Nephron progenitor cell (in vitro differentiated cells): Measurements from ENCODE around the gene TNK1.
"Not testable (repeated sequence)": the region's sequence is repeated elsewhere in the genome, so short reads cannot be mapped to it uniquely, and the experiment has no call there.

Experiments used
- DNase-seq: peaks from one replicate; pipeline ENCODE4 v3.0.0; 2021
- H3K27ac Mint-ChIP-seq: 2 replicates; pipeline ENCODE4 v1.8.0; 2021; ENCODE audit warnings: mild to moderate bottlenecking, moderate library complexity, mixed read lengths
- H3K27me3 Mint-ChIP-seq: 2 replicates; pipeline ENCODE4 v1.8.0; 2021; ENCODE audit warnings: mild to moderate bottlenecking, low read depth, mixed read lengths; ENCODE audit not compliant: poor library complexity
- H3K36me3 Mint-ChIP-seq: 2 replicates; pipeline ENCODE4 v1.8.0; 2021; ENCODE audit warnings: low read depth, mixed read lengths
- H3K4me1 Mint-ChIP-seq: 2 replicates; pipeline ENCODE4 v1.8.0; 2021; ENCODE audit warnings: mixed read lengths
- H3K4me3 Mint-ChIP-seq: 2 replicates; pipeline ENCODE4 v1.8.0; 2021; ENCODE audit warnings: mild to moderate bottlenecking, moderate library complexity, mixed read lengths
- H3K9me3 Mint-ChIP-seq: 2 replicates; pipeline ENCODE4 v1.8.0; 2021; ENCODE audit warnings: mild to moderate bottlenecking, moderate library complexity, mixed read lengths
- TF ChIP-seq, protein P1 (sequence below): fragments of 200-600 bp; sonication (generic); IDR thresholded peaks from 2 replicates; pipeline ENCODE4 v1.5.0; 2021; ENCODE audit warnings: antibody characterized with exemption

The TNK1 gene

DNA sequence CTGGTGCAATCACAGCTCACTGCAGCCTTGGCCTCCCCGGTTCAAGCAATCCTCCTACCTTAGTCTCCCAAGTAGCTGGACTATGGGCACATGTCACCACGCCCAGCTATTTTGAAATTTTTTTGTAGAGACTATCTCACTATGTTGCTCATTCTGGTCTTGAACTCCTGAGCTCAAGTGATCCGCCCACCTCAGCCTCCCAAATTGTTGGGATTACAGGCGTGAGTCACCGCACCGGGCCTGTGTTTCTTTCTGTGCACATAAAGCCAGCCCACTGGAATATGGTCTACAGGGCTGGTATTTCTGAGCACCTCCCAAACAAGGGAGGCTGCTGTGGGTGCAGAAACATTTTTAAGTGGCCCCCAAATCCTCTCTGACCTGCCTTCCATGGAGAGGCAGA lies 17.6 kb upstream of the TNK1 start:
- TF ChIP-seq, protein P1, sequence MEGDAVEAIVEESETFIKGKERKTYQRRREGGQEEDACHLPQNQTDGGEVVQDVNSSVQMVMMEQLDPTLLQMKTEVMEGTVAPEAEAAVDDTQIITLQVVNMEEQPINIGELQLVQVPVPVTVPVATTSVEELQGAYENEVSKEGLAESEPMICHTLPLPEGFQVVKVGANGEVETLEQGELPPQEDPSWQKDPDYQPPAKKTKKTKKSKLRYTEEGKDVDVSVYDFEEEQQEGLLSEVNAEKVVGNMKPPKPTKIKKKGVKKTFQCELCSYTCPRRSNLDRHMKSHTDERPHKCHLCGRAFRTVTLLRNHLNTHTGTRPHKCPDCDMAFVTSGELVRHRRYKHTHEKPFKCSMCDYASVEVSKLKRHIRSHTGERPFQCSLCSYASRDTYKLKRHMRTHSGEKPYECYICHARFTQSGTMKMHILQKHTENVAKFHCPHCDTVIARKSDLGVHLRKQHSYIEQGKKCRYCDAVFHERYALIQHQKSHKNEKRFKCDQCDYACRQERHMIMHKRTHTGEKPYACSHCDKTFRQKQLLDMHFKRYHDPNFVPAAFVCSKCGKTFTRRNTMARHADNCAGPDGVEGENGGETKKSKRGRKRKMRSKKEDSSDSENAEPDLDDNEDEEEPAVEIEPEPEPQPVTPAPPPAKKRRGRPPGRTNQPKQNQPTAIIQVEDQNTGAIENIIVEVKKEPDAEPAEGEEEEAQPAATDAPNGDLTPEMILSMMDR: no peak
- Mint-ChIP-seq H3K36me3 (no peaks in the 10 kb centered on the region), H3K27ac (no peak overlapping the region), H3K4me3 (no peak overlapping the region), H3K27me3 (peaks cover 18% of the 10 kb centered on the region), H3K4me1 (no peaks in the 10 kb centered on the region), H3K9me3 (no peaks in the 10 kb centered on the region)
- no peak for DNase-seq

DNA sequence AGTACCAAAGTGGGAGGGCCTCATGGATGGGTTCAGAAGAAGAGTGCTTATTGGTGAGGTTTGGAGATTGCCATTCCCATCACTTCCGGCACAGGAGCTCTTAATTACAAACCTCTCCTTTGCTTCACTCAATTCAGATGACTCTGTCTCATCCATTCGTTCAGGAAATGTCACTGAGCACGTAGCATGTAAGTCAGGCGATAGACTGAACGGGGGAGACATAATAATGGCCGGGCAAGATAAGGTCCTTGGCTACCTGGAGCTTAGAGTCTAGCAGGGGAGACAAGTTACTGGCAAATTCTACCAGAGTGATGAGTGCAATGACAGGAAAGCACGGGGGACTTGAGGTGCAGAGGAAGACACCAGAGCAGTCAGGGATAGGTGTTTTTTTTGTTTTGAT lies 14.9 kb upstream of the TNK1 start:
- not testable (repeated sequence) for H3K9me3 Mint-ChIP-seq, DNase-seq, H3K36me3 Mint-ChIP-seq, H3K4me3 Mint-ChIP-seq, H3K4me1 Mint-ChIP-seq, H3K27ac Mint-ChIP-seq
- H3K27me3 Mint-ChIP-seq: peaks cover 31% of the 10 kb centered on the region

DNA sequence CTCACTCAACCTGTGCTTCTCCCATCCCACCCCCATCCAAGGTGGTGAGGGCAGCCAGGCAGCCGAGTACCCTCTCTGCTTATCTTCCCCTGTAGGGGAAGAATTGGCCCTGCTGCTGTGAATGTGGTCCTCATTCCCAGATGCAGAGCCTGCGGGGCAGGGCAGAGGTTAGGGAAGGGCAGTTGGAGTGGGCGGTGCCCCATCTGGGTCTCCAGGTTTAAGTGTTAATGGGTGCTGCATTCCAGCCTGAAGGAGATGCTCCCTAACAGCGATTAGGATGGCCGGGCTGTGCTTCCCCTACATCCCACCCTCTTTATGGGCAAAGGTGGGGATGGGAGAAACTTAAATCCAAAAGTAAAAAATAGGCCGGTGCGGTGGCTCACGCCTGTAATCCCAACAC lies 13.8 kb upstream of the TNK1 start:
- TF ChIP-seq, protein P1: no peak
- DNase-seq: no peak
- Mint-ChIP-seq H3K27me3 (peaks cover 30% of the 10 kb centered on the region), H3K4me1 (no peaks in the 10 kb centered on the region), H3K4me3 (no peak overlapping the region), H3K9me3 (no peaks in the 10 kb centered on the region), H3K27ac (no peak overlapping the region), H3K36me3 (no peaks in the 10 kb centered on the region)

DNA sequence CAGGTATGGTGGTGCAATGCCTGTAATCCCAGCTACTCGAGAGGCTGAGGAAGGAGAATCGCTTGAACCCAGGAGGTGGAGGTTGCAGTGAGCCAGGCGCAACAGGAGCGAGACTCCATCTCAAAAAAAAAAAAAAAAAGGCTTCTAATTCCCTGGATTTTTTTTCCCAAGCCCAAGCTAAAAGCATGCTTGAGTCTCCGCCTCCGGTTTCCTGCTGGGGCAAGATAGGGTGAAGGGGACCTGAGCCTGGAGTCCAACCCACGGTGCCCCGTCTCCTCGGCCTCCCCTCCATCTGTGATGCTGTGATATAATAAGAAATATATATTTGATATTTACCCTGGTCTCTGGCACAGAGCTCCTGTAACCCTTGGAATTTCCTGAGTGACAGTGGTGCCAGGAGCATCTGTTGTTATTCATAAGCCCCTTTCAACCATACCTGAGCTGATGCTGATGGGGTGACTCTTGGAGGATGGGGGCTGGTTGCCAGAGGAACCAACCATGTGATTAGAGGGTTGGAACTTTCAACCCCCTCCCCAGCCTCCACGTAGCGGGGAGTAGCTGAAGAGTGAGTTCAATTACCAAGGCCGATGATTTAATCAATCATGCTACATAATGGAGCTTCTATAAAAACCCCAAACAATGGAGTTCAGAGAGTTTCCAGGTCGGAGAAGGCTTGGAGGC lies 12.8 kb upstream of the TNK1 start:
- Mint-ChIP-seq H3K9me3 (no peaks in the 10 kb centered on the region), H3K27ac (no peak overlapping the region), H3K27me3 (peaks cover 33% of the 10 kb centered on the region), H3K4me3 (no peak overlapping the region), H3K4me1 (no peaks in the 10 kb centered on the region), H3K36me3 (no peaks in the 10 kb centered on the region)
- DNase-seq: no peak
- TF ChIP-seq, protein P1: no peak

DNA sequence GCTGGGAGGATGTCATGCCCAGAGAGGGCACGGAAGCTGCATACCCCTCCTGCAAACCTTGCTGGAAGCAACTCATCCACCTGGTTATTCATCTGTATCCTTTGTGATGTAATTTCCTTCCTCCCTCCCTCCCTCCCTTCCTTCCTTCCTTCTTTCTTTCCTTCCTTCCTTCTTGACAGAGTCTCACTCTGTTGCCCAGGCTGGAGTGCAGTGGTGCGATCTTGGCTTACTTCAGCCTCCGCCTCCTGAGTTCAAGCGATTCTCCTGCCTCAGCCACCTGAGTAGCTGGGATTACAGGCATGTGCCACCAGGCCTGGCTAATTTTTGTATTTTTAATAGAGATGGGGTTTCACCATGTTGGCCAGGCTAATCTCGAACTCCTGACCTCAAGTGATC lies 12.3 kb upstream of the TNK1 start:
- DNase-seq, H3K9me3 Mint-ChIP-seq, H3K4me1 Mint-ChIP-seq, H3K36me3 Mint-ChIP-seq, H3K4me3 Mint-ChIP-seq, H3K27ac Mint-ChIP-seq: not testable (repeated sequence)
- H3K27me3 Mint-ChIP-seq: peaks cover 33% of the 10 kb centered on the region

DNA sequence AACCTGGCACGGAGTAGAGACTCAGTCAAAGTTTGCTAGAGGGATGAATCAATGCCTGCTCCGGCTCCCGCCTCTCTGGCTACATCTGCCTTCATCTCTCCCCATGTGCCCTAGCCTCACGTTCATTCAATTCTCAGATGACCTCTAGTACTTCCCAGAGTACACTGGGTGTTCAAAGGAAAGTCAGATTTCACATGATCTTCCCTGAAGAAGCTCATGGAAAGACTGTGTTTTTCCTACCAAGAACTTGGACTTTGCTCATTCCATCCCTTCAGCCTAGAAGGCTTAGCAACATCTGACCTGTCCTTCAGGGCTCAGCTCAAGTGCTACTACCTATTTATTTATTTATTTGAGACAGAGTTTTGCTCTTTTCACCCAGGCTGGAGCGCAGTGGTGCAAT lies 11.1 kb upstream of the TNK1 start:
- Mint-ChIP-seq H3K36me3 (no peaks in the 10 kb centered on the region), H3K4me3 (no peak overlapping the region), H3K27ac (no peak overlapping the region), H3K9me3 (no peaks in the 10 kb centered on the region), H3K27me3 (peaks cover 40% of the 10 kb centered on the region), H3K4me1 (no peaks in the 10 kb centered on the region)
- TF ChIP-seq, protein P1: no peak
- DNase-seq: no peak

DNA sequence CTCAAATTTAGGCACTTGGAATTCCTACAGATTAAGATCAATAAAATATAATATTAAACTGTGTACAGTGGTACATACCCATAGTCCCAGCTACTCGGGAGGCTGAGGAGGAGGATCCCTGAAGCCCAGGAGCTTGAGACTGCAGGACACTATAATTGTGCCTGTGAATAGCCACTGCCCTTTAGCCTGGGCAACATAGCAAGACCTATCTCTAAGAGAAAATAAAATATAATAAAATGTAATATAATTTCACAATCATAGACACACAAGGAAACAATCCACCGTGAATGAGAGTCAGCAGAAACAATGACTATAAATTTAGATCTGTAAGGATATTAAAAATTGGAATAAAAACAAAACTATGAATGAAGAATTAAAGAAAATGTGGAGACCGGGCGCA lies 10.0 kb upstream of the TNK1 start:
- H3K27ac Mint-ChIP-seq: no peak overlapping the region
- no peaks in the 10 kb centered on the region for H3K9me3 Mint-ChIP-seq
- no peak overlapping the region for H3K4me3 Mint-ChIP-seq
- TF ChIP-seq, protein P1: no peak
- no peaks in the 10 kb centered on the region for H3K4me1 Mint-ChIP-seq
- peaks cover 40% of the 10 kb centered on the region for H3K27me3 Mint-ChIP-seq
- no peak for DNase-seq
- H3K36me3 Mint-ChIP-seq: no peaks in the 10 kb centered on the region
